Epithelial cell of esophagus (primary cell): ENCODE measurements around the gene TMTC1.

Source experiments
- DNase-seq: peaks from one replicate; pipeline ENCODE4 v3.0.0; 2010; ENCODE audit warnings: low read depth
- H3K4me3 ChIP-seq: 2 replicates; pipeline ENCODE4 v1.5.1; 2011; ENCODE audit warnings: mild to moderate bottlenecking, low read length, control low read depth
- TF ChIP-seq, protein P1 (sequence below): IDR thresholded peaks from 2 replicates; pipeline ENCODE4 v1.5.1; 2011; ENCODE audit warnings: low read depth, mild to moderate bottlenecking, low read length, control low read depth, inconsistent platforms; ENCODE audit not compliant: insufficient read depth; ENCODE audit errors: missing control alignments

Gene TMTC1

DNA sequence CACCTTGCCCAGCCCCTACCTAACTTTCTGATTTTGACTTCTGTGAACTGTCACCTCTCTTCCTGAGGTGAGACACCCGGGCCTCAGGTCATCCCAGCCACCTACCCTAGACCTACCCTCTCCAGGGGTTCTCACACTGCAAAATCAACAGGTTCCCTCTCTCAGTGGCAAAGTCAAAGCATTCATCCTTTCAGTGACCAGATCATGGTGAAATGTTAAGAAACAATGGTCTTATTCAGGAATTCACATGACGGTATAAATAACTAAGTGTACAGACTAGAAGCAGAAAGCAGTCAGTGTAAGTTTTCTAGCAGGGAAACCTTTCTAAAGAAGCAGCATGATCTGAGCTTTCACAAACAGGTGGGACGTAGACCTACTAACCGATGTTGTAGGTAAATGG, 133.4 kb downstream of the TMTC1 start:
- no peak overlapping the region for H3K4me3 ChIP-seq
- TF ChIP-seq, protein P1, sequence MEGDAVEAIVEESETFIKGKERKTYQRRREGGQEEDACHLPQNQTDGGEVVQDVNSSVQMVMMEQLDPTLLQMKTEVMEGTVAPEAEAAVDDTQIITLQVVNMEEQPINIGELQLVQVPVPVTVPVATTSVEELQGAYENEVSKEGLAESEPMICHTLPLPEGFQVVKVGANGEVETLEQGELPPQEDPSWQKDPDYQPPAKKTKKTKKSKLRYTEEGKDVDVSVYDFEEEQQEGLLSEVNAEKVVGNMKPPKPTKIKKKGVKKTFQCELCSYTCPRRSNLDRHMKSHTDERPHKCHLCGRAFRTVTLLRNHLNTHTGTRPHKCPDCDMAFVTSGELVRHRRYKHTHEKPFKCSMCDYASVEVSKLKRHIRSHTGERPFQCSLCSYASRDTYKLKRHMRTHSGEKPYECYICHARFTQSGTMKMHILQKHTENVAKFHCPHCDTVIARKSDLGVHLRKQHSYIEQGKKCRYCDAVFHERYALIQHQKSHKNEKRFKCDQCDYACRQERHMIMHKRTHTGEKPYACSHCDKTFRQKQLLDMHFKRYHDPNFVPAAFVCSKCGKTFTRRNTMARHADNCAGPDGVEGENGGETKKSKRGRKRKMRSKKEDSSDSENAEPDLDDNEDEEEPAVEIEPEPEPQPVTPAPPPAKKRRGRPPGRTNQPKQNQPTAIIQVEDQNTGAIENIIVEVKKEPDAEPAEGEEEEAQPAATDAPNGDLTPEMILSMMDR = no peak
- no peak for DNase-seq

DNA sequence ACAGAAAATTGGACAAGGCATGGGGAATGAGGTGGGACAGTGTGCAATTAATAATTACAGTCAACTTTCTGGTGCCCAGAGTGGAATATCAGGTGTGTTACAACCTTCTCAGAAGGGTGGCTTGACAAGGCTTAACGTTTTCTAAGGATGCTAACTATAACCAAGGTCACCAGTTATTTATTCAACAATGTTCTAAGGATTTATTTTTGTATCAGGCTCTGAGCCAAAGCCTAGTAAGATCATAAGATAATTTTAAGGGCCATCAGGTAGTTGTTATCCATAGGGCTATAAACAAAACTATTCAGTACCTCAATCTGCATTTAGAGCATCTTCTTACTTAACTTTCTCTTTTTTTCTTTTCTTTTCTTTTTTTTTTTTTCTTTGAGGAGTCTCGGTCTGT, 134.0 kb downstream of the TMTC1 start:
- no peak overlapping the region for H3K4me3 ChIP-seq
- TF ChIP-seq, protein P1 = no peak
- DNase-seq = no peak

DNA sequence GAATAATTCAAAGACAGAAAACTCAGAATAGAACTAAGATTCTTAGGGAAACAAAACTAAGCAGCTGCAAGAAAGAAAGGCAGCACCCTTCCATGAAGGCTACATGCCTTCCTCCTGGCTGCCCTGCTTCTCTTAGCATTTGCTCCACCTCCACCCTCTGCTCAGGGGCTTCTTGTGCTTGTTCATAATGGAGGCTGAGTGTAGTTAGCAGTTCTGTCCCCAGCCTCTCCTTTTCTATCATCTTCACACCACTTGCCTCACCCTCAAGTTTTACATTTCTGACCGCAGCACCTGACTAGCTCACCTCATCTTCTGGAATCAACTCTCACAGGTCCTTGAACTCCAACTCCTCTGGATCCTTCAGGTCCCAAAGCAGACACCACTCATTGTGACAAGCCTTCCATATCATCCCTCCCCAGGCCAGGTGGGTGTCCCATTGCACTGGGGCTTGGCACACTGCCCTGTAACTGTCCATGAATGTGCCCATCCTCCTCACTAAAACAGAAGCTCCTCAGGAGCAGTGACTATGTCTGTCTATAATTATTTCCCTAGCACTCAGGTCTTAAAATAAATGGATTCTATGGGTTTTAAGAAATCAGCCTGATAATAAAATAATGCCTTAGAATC, 139.1 kb downstream of the TMTC1 start:
- TF ChIP-seq, protein P1 = no peak
- no peak overlapping the region for H3K4me3 ChIP-seq
- DNase-seq = no peak

DNA sequence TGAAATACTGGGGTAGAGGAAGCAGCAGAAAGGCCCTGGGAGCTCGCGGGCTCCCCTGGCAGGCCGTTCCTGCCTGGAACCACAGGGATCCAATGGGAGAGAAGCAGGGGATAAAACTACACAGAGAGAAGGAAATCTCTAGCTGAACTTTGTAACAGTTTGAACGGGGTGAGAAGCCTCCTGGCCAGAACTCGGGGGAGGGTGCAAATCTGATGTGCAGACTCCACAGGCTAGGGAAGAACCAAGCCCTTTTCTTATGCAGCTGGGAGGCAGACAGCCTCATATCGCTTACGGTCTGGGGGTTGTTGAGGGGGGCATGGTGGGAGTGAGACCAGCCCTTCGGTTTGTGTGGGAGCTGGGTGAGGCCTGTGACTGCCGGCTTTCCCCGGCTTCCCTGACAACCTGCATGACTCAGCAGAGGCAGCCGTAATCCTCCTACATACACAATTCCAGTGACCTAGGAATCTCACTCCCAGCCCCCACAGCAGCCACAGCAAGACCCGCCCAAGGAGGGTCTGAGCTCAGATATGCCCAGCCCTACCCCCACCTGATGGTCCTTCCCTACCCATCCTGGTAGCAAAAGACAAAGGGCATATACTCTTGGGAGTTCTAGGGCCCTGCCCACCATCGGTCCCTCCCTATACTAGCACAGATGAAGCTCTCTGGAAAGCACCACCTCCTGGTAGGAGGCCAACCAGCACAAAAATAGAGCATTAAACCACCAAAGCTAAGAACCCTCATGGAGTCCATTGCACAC, 143.0 kb downstream of the TMTC1 start:
- no peak overlapping the region for H3K4me3 ChIP-seq
- TF ChIP-seq, protein P1 = no peak
- peak; percentile 55 for DNase-seq

DNA sequence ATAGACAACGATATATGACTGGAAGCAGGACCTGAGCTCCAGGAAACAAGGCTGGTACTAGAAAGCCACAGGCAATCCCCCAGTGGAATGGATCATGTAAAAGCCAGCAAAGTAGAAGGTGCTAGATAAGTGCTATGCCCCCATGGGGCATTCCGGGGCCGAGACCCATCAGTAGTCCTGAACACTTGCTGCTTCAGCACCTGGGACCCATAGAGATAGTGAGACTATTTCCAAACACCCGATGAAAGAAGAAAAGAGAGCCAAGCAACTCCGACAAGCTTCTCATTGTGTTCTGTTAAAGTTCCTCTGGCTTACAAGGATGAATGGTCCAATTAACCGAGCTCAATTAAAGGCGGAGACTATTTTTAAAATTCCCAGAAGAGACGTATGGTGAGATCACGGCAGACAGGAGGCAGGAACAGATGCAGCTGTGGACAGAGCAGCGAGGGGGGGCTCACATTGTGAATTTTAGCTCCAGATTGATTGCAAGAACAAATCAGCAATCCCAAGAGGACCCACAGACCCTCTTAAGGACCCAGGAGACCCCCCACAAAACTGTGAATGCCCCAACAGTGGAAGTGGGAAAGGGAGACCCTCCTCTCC, 143.7 kb downstream of the TMTC1 start:
- no peak overlapping the region for H3K4me3 ChIP-seq
- no peak for DNase-seq
- TF ChIP-seq, protein P1 = no peak

DNA sequence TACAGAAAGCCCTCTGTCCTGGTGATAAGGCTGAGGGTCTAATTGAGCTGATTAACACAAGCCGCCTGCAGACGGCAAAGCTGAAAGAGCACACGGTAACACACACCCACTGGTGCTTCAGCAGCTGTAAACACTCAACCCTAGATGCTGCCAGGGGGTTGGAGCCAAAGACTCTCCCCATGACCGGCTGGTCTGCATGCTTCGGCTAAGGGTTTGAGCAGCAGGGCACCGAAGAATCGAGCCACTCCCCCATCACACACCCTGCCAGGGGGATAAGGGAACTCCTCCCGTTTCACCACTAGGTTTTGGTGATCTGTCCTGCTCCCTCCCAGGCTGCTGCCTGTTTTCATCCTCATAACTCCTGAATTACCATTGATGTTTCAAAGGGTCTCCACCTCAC, 145.2 kb downstream of the TMTC1 start:
- no peak for DNase-seq
- TF ChIP-seq, protein P1 = no peak
- no peak overlapping the region for H3K4me3 ChIP-seq
